Measurements from ENCODE around the gene DHRS9.

The DHRS9 gene

DNA sequence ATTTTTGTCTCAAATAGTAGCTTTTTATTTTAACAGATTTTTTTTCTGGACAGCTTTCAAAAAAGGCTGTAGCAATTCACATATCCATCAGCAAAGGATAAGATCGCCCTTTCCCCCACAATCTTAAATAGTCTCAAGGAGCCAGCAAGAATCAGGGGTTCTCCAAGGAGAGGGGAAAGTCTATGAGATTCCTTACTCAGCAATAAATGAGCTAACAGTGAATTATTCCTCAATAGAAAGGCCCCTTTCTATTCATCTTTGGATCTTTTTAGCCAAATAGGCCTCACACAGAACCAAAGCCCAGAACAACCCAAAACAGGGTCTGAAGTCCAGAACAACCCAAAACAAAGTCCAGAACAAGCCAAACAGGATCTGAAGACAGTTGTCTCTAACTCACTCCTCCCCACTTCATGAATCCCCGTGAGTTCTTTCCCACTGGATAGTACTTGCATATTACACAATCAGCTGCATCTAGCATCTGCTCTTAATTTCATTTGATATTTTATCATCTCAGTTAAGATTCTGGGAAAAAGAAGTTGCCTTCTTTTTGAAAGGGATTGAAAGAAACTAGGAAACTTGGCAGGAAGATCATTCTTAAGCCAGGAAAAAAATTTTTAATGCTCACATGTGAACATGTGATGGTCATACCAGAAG, 3.4 kb upstream of the DHRS9 start:
- no peak for DNase-seq

DNA sequence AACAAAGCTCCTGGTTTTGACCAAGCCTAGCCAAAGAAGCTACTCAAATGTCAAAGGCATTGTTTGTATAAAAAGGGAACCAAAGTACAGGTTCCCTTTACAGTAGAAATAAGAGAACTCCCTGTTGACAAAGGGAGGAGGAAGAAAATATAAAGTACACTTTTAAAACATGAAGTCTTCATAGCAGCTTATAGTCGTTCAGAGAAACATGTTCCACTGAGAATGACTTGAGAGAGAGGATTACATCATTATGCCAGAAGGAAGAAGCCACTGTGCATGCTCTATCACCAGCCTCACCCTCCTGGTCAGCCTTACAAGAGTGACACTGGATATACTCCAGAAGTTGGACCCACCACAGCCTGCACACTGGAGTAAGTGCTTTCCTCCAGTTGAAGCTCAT, 2.5 kb upstream of the DHRS9 start:
- DNase-seq: no peak

DNA sequence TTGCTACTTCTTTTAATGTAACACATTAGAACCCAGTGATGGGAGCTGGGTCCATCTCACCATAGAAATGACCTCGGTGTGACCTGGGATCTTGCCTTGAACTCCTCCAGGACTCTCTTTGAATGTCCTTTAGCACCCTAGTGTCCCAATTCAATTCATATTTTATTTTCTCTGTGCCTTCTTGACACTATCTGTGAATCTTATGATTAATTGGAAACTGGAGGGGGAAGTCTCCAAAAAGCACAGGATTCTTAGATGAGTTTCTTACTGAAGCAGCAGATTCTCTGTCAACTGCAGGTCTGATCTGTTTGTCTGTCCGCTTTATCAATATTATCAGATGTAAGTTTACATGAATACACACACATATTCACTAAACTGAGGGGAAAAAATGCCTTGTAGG, 470 bp downstream of the DHRS9 start:
- DNase-seq: no peak

DNA sequence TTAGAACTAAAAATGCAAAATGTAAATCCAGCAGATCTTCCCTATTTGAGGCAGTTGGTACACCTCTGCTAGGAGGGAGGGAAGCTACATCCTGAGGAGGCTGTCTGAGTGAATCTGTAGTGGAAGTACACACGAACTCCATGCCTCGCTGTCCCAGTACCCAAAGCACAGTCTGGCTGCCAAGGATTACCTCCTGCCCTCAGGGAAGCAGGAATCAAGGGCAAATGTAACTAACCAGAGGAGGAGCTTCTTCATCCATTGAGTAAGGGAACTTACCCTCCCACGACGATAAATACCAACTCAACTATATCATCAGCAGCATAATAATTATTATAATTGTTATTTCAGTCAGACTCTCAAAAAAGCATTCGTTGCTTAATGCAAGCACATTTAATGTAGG, 2.1 kb downstream of the DHRS9 start:
- DNase-seq: no peak

GRCh38 chr2:169072163-169072925, 3.0 kb downstream of the DHRS9 start:
- no peak for DNase-seq

GRCh38 chr2:169073211-169073962, 4.0 kb downstream of the DHRS9 start:
- no peak for DNase-seq

GRCh38 chr2:169073963-169074751, 4.8 kb downstream of the DHRS9 start:
- DNase-seq: no peak

- no peak for DNase-seq
Observed at GRCh38 chr2:169077674-169078240, 8.4 kb downstream of the DHRS9 start.

DNA sequence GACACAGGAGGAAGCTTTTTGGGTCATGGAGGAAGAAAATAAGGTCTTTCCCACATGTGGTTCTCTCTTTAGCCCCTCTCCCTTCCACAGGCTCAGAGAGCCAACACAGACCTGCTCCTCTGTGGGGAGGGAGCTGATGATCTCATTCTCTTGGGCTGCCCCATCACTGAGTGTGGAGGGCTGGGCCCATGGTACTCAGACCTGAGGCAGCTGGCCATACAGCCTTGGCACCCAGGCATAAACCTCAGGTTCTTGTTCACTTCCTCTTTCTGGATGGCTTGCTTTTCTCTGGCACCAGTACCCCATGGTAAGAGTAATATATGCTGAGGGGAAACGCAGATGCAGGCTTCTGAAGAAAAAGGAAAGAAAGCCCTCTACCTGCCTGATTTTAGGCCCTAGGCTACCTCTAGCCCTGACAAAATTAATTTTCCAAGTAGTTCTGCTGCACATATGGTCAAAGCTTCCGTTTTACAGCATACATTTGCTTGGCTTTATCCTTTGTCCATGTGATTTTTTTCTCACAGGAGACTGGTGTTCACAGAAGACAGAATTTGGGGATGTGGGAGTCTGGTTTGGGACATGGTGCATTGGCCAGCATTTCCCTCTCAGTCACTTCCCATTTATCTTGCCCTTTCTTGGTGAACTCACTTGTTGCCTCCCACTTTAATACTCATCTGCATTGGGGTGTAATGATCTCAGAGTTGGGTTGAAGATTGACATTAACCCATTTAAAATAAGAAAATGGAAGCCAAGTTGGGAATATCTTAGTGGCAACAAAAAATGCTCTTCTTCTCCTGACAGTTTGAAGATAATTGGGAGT, 11.1 kb downstream of the DHRS9 start:
- DNase-seq: no peak

GRCh38 chr2:169081551-169081950, 12.2 kb downstream of the DHRS9 start:
- no peak for DNase-seq

- DNase-seq: no peak
Observed at GRCh38 chr2:169082995-169083394, 13.6 kb downstream of the DHRS9 start.

DNA sequence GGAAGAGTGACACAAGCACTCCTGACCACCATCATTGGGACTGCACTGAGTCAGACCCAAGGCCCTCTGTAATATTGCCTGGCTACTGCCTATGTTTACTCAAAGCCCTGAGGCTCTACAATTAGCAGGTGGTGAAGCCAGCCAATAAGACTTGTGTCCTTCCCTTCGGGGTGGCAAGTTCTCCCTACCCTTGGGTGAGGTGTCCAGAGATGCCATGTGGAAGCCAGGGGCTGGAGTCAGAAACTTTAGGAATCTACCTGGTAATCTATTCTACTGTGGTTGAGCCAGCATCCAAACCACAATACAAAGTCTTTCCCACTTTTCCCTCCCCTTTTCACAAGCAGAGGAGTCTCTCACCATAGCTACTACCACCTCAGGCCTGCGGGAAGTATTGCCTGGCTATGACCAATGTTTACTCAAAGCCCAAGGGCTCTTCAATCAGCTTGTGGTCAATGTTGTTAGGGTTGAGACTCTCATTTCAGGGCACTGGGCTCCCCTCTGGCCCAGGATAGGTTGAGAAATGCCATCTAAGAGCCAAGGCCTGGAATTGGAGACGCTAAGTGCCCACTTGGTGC, 17.6 kb downstream of the DHRS9 start:
- no peak for DNase-seq

DNA sequence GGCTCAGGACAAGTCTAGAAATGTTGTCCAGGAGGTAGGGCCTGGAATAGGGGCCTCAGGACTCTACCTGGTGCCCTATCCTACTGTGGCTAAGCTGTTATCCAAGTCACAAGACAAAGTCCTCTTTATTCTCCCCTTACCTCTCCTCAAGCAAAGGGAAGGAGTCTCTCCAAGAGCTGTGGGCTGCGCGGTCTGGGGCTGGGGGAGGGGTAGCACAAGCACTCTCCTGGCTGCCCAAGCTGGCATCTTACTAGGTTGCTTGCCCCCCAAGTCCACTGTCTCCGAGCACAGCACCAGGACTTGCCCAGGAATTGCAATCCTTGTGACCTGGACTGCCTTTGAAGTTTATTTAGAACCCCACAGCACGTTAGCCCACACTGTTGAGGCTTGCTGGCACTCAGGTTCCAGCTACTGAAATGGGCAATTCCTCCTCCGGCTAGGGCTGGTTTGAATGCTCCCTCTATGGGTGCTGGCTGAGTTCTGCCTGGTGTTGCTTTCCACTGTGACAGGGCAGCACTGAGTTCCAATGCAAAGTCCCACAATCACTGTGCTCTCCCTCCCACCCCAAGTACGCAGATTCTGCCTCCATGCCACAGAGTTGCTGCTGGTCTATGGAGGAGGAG, 18.5 kb downstream of the DHRS9 start:
- no peak for DNase-seq

GRCh38 chr2:169089182-169089581, 19.8 kb downstream of the DHRS9 start:
- DNase-seq: no peak

DNA sequence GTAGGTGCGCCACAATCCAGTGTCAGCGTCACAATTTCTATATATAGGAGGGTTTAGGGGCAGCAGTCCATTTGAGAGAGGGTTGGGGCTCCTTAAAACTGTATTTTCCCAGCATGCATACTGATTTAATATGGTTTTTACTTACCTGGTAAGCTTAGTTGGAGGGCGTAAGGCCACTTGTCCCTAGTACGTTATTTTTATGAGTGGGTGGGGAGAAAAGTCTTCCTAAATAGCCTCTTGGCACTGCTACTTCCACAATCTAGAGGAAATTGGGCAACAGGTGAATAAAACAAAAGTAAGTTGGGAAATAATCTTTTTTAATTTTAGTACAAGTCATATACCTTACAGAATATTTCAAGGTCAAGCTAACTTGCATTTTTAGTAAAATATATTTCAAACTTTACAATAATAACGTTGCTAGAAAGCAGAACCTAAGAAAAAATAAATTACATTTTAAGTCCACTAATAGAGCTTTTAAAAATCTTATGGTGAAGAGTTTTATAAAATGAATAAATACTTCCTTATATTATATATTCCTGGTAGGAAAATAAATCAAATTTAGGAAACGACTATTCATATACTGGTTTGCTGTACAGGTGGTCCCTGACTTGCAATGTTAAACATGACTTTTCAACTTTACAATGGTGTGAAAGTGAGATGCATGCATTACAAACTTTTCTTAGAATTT, 20.9 kb downstream of the DHRS9 start:
- DNase-seq: no peak

DNA sequence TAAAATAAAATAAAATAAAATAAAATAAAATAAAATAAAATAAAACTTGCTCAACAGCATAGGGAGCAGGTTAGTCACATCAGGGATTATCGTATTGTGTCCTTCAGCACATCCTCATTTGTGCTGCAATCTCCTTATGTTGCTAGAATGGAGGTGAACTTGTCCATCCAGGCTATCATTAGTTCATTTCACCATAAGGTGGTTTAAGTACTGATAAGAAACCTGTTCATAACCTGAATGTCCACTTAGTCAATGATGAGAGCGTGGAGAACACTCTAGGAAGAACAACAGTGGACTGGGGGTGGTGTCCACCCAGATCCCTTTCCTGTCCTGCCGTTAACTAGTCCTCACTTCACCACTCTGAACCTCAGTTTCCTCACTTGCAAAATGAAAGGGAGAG, 21.9 kb downstream of the DHRS9 start:
- DNase-seq: no peak

- no peak for DNase-seq
Observed at GRCh38 chr2:169091761-169092519, 22.6 kb downstream of the DHRS9 start.

GRCh38 chr2:169093535-169093934, 24.2 kb downstream of the DHRS9 start:
- DNase-seq: no peak

DNA sequence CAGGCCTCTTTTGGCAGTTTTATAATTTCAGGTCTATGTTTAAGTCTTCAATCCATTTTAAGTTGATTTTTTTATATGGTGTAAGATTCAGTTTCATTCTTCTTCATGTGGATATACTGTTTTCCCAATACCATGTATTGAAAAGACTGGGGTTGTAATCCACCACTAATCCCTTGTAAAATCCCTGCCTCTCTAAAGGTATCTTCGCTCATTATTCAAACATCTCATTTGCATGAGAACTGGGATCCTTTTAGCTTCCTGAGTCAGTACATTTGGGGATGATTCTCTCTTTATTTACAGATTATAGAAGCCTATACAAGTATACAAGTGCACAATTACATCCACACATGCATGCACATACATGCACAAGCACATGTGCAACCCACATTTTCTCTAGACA, 25.3 kb downstream of the DHRS9 start:
- DNase-seq: no peak

Measured in activated CD4-positive, alpha-beta T cell treated with anti-CD3 and anti-CD28 coated beads for 4 hours (primary cell).